ENCODE data around the gene TRAIP. TPM values are rescaled to one million over a fixed set of nuclear protein-coding genes. Genes with fewer than 3 reads are reported as not detected.
"Not testable (repeated sequence)": the region's sequence is repeated elsewhere in the genome, so short reads cannot be mapped to it uniquely, and the experiment has no call there.

TRAIP gene
- total RNA-seq, result 17.1 and 18.9 TPM in 2 replicates

GRCh38 chr3:49856181-49857005 is at the start of gene TRAIP:
TRAIP (minus strand) TSS chr3:49856564; CDS start chr3:49856453, 111 bp downstream.
- no peak for TF ChIP-seq CTCF (conservative IDR thresholded peaks at IDR 0.05; ENCODE audit: low read depth, low read length)
- DNase-seq (ENCODE audit: low read depth), result peak; percentile 42
- peak within 1 kb of the TSS; percentile 92 for H3K4me3 ChIP-seq (ENCODE audit: low read depth, low read length)

- DNase-seq (ENCODE audit: low read depth); H3K4me3 ChIP-seq (ENCODE audit: low read depth, low read length): not testable (repeated sequence)
Measured at GRCh38 chr3:49904448-49904847, 48.1 kb upstream of the TRAIP start.

- no peak for TF ChIP-seq CTCF (conservative IDR thresholded peaks at IDR 0.05; ENCODE audit: low read depth, low read length)
- no peak for DNase-seq (ENCODE audit: low read depth)
- H3K4me3 ChIP-seq (ENCODE audit: low read depth, low read length), result peak within 1 kb of the TSS; percentile 42
Measured at GRCh38 chr3:49903451-49904424, 47.4 kb upstream of the TRAIP start, which contains the start of gene MST1R. MST1R (minus strand) TSS chr3:49903873; CDS start chr3:49903609, 264 bp downstream.

GRCh38 chr3:49902511-49903345 is 46.4 kb upstream of the TRAIP start:
- TF ChIP-seq CTCF (conservative IDR thresholded peaks at IDR 0.05; ENCODE audit: low read depth, low read length), result no peak
- H3K4me3 ChIP-seq (ENCODE audit: low read depth, low read length), result no peak overlapping the region
- DNase-seq (ENCODE audit: low read depth), result no peak

GRCh38 chr3:49901366-49902339 is 45.3 kb upstream of the TRAIP start:
- TF ChIP-seq CTCF (conservative IDR thresholded peaks at IDR 0.05; ENCODE audit: low read depth, low read length), result no peak
- no peak for DNase-seq (ENCODE audit: low read depth)
- no peak overlapping the region for H3K4me3 ChIP-seq (ENCODE audit: low read depth, low read length)

- H3K4me3 ChIP-seq (ENCODE audit: low read depth, low read length), result no peak overlapping the region
- peak; percentile 17 for TF ChIP-seq CTCF (conservative IDR thresholded peaks at IDR 0.05; ENCODE audit: low read depth, low read length)
- DNase-seq (ENCODE audit: low read depth), result peak; percentile 27
Measured at GRCh38 chr3:49900491-49901153, 44.3 kb upstream of the TRAIP start.

Measured in epithelial cell of proximal tubule (primary cell).